ENCODE results near the gene OGA.

- TF ChIP-seq GATA2 (IDR thresholded peaks at IDR 0.05; ENCODE audit: low read depth, low read length) (no peak), GATA3 (IDR thresholded peaks at IDR 0.05; ENCODE audit: low read depth, low read length) (no peak)
Measured at GRCh38 chr10:101835362-101835761, 17.1 kb upstream of the OGA start.

Data from SH-SY5Y (cell line).